ENCODE results near the gene PSMB1. TPM values are rescaled to one million over a fixed set of nuclear protein-coding genes. Genes with fewer than 3 reads are reported as not detected.
"Not testable (repeated sequence)": the region's sequence is repeated elsewhere in the genome, so short reads cannot be mapped to it uniquely, and the experiment has no call there.

PSMB1 gene
- total RNA-seq, 1 experiment from 2014 or later: 282 TPM

- H4K20me1 ChIP-seq (ENCODE audit: insufficient read depth); H2AFZ ChIP-seq (ENCODE audit: low read depth, low read length, poor library complexity, severe bottlenecking); H3K27ac ChIP-seq (ENCODE audit: low read depth, low read length); H3K36me3 ChIP-seq (ENCODE audit: control insufficient read depth in 1 of 2, insufficient read depth in 2 of 2, low read length in 2 of 2); POLR2A ChIA-PET; H3K9ac ChIP-seq (ENCODE audit: low read length); BruUV-seq (replicated peaks); H3K79me2 ChIP-seq (ENCODE audit: insufficient read depth, low read length); H3K9me2 ChIP-seq (ENCODE audit: insufficient read depth); intact Hi-C loops (cut with micrococcal nuclease); H3K4me3 ChIP-seq (replicated peaks in 1 of 2; ENCODE audit: low read depth in 1 of 2, low read length in 2 of 2); CTCF ChIA-PET; RAD21 ChIA-PET (ENCODE audit: low non-redundant PET in 1 of 2, low total read pairs in 2 of 2, uncharacterized antibody in 2 of 2, unreplicated experiment in 2 of 2); H3K4me1 ChIP-seq (ENCODE audit: control insufficient read depth in 1 of 2, insufficient read depth in 2 of 2, low read length in 2 of 2); H3K27me3 ChIP-seq (ENCODE audit: insufficient read depth, low read length); H3K4me2 ChIP-seq (ENCODE audit: low read length); H3K9me3 ChIP-seq (ENCODE audit: control insufficient read depth in 1 of 2, insufficient read depth in 1 of 2, low read depth in 1 of 2, low read length in 2 of 2); ATAC-seq; DNase-seq (ENCODE audit: low read depth, low spot score): not testable (repeated sequence)
Observed at GRCh38 chr6:170508275-170508674, 44.8 kb downstream of the PSMB1 start.

- H3K9me2 ChIP-seq (ENCODE audit: insufficient read depth); H3K4me1 ChIP-seq (ENCODE audit: control insufficient read depth in 1 of 2, insufficient read depth in 2 of 2, low read length in 2 of 2); H3K36me3 ChIP-seq (ENCODE audit: control insufficient read depth in 1 of 2, insufficient read depth in 2 of 2, low read length in 2 of 2); ATAC-seq; POLR2A ChIA-PET; RAD21 ChIA-PET (ENCODE audit: low non-redundant PET in 1 of 2, low total read pairs in 2 of 2, uncharacterized antibody in 2 of 2, unreplicated experiment in 2 of 2); CTCF ChIA-PET; H3K4me2 ChIP-seq (ENCODE audit: low read length); intact Hi-C loops (cut with micrococcal nuclease); H3K27ac ChIP-seq (ENCODE audit: low read depth, low read length); DNase-seq (ENCODE audit: low read depth, low spot score); H3K4me3 ChIP-seq (replicated peaks in 1 of 2; ENCODE audit: low read depth in 1 of 2, low read length in 2 of 2); H3K79me2 ChIP-seq (ENCODE audit: insufficient read depth, low read length); BruUV-seq (replicated peaks); H2AFZ ChIP-seq (ENCODE audit: low read depth, low read length, poor library complexity, severe bottlenecking); H3K9me3 ChIP-seq (ENCODE audit: control insufficient read depth in 1 of 2, insufficient read depth in 1 of 2, low read depth in 1 of 2, low read length in 2 of 2); H4K20me1 ChIP-seq (ENCODE audit: insufficient read depth); H3K9ac ChIP-seq (ENCODE audit: low read length): not testable (repeated sequence)
- peaks cover 11% of the 10 kb centered on the region; the same call in 1 of the 2 replicates for H3K27me3 ChIP-seq (ENCODE audit: insufficient read depth, low read length)
Observed at GRCh38 chr6:170507728-170508127, 45.4 kb downstream of the PSMB1 start.

- H4K20me1 ChIP-seq (ENCODE audit: insufficient read depth): no peaks in the 10 kb centered on the region
- ATAC-seq: no peak
- no peaks in the 10 kb centered on the region for H3K4me1 ChIP-seq (ENCODE audit: control insufficient read depth in 1 of 2, insufficient read depth in 2 of 2, low read length in 2 of 2)
- TF ChIP-seq ZFX (IDR thresholded peaks at IDR 0.05) (no peak), SIN3A (IDR thresholded peaks at IDR 0.05; ENCODE audit: low read depth) (no peak), YY1 (IDR thresholded peaks at IDR 0.05; ENCODE audit: extremely low read depth, insufficient replicate concordance, low read depth, low read length) (no peak), RAD21 (IDR thresholded peaks at IDR 0.05; ENCODE audit: low read depth) (no peak), EGR1 (IDR thresholded peaks at IDR 0.05; ENCODE audit: low read depth) (no peak), ZBTB33 (IDR thresholded peaks at IDR 0.05; ENCODE audit: extremely low read depth, insufficient replicate concordance, low read length) (no peak), EZH2 (IDR thresholded peaks at IDR 0.05) (no peak), SP1 (IDR thresholded peaks at IDR 0.05; ENCODE audit: low read depth) (no peak), ELF1 (IDR thresholded peaks at IDR 0.05; ENCODE audit: borderline replicate concordance, low read depth) (no peak), CTCF (IDR thresholded peaks at IDR 0.05 in 2 of 3, conservative IDR thresholded peaks at IDR 0.05 in 1 of 3; ENCODE audit: borderline replicate concordance in 1 of 3, insufficient read depth in 1 of 3, low read depth in 2 of 3, low read length in 2 of 3) (no peak), SRF (IDR thresholded peaks at IDR 0.05; ENCODE audit: low read depth) (no peak)
- no TSS peak for BruUV-seq (replicated peaks)
- no peak overlapping the region for H3K9ac ChIP-seq (ENCODE audit: low read length)
- no peak overlapping the region for H3K4me2 ChIP-seq (ENCODE audit: low read length)
- no peak for DNase-seq (ENCODE audit: low read depth, low spot score)
- intact Hi-C loops (cut with micrococcal nuclease): no loop called here
- no peaks in the 10 kb centered on the region for H3K79me2 ChIP-seq (ENCODE audit: insufficient read depth, low read length)
- H3K27me3 ChIP-seq (ENCODE audit: insufficient read depth, low read length): peaks cover 15% of the 10 kb centered on the region; the same call in 1 of the 2 replicates
- H3K36me3 ChIP-seq (ENCODE audit: control insufficient read depth in 1 of 2, insufficient read depth in 2 of 2, low read length in 2 of 2): no peaks in the 10 kb centered on the region; a peak in 1 of 4 replicates
- no peak overlapping the region for H3K27ac ChIP-seq (ENCODE audit: low read depth, low read length)
- H3K9me2 ChIP-seq (ENCODE audit: insufficient read depth): no peaks in the 10 kb centered on the region
- POLR2A ChIA-PET: no interaction called here
- RAD21 ChIA-PET (ENCODE audit: low non-redundant PET in 1 of 2, low total read pairs in 2 of 2, uncharacterized antibody in 2 of 2, unreplicated experiment in 2 of 2): no interaction called here
- no peaks in the 10 kb centered on the region for H3K9me3 ChIP-seq (ENCODE audit: control insufficient read depth in 1 of 2, insufficient read depth in 1 of 2, low read depth in 1 of 2, low read length in 2 of 2)
- no peak overlapping the region for H2AFZ ChIP-seq (ENCODE audit: low read depth, low read length, poor library complexity, severe bottlenecking)
- no peak overlapping the region for H3K4me3 ChIP-seq (replicated peaks in 1 of 2; ENCODE audit: low read depth in 1 of 2, low read length in 2 of 2)
- CTCF ChIA-PET: no interaction called here
Observed at GRCh38 chr6:170506446-170506845, 46.7 kb downstream of the PSMB1 start.

All from HCT116 (cell line).